ENCODE results near the gene PSPH.

The PSPH gene

GRCh38 chr7:55964261-55965099, 86.8 kb downstream of the PSPH start, which contains the start of gene NIPSNAP2:
Gene NIPSNAP2, plus strand, starts transcription at chr7:55964585. Its CDS starts 25 bp downstream, at chr7:55964610.
- Histone ChIP-seq H3K27me3 (ENCODE audit: control insufficient read depth, insufficient read depth, low read length) (peaks cover 11% of the 10 kb centered on the region), H3K27ac (ENCODE audit: low read length) (no peak within 1 kb of the TSS), H3K36me3 (ENCODE audit: control insufficient read depth, low read depth, low read length) (no peaks in the 10 kb centered on the region), H3K9me3 (ENCODE audit: control insufficient read depth, low read depth, low read length) (no peaks in the 10 kb centered on the region), H3K4me3 (ENCODE audit: low read length) (peak within 1 kb of the TSS; percentile 88), H3K4me1 (ENCODE audit: control insufficient read depth, low read depth, low read length) (no peaks in the 10 kb centered on the region), H3K9ac (ENCODE audit: low read length) (peak within 1 kb of the TSS; percentile 86)

- no peak overlapping the region for H3K9ac ChIP-seq (ENCODE audit: low read length)
- H3K36me3 ChIP-seq (ENCODE audit: control insufficient read depth, low read depth, low read length): no peaks in the 10 kb centered on the region
- H3K9me3 ChIP-seq (ENCODE audit: control insufficient read depth, low read depth, low read length): no peaks in the 10 kb centered on the region
- no peaks in the 10 kb centered on the region for H3K4me1 ChIP-seq (ENCODE audit: control insufficient read depth, low read depth, low read length)
- peaks cover 11% of the 10 kb centered on the region for H3K27me3 ChIP-seq (ENCODE audit: control insufficient read depth, insufficient read depth, low read length)
- H3K4me3 ChIP-seq (ENCODE audit: low read length): peak overlapping the region; percentile 19
- H3K27ac ChIP-seq (ENCODE audit: low read length): no peak overlapping the region
Measured at GRCh38 chr7:55963584-55964168, 87.6 kb downstream of the PSPH start.

- H3K9ac ChIP-seq (ENCODE audit: low read length): no peak overlapping the region
- H3K27me3 ChIP-seq (ENCODE audit: control insufficient read depth, insufficient read depth, low read length): peaks cover 11% of the 10 kb centered on the region
- H3K4me1 ChIP-seq (ENCODE audit: control insufficient read depth, low read depth, low read length): no peaks in the 10 kb centered on the region
- H3K9me3 ChIP-seq (ENCODE audit: control insufficient read depth, low read depth, low read length): no peaks in the 10 kb centered on the region
- H3K27ac ChIP-seq (ENCODE audit: low read length): no peak overlapping the region
- H3K4me3 ChIP-seq (ENCODE audit: low read length): no peak overlapping the region
- no peaks in the 10 kb centered on the region for H3K36me3 ChIP-seq (ENCODE audit: control insufficient read depth, low read depth, low read length)
Measured at GRCh38 chr7:55962014-55962413, 89.2 kb downstream of the PSPH start.

Measured in iPS-18a (cell line).